Thyroid gland (tissue), 4 donors: ENCODE results near the gene ZG16B. TPM values are rescaled to one million over a fixed set of nuclear protein-coding genes. Genes with fewer than 3 reads are reported as not detected.

Experiments
- DNase-seq, 2 donors: peaks; one replicate each; pipeline ENCODE4 v3.0.0-alpha.2; 2019
- H3K27ac ChIP-seq, 3 donors: fragments of 200-600 bp; sonication (generic); 1 replicate in 2 of 3; 2 replicates in 1 of 3; pipeline ENCODE4 v1.5.1; 2016 to 2019; ENCODE audit warnings: mild to moderate bottlenecking in 1 of 3, moderate library complexity in 1 of 3
- H3K27me3 ChIP-seq: fragments of 200-600 bp; sonication (generic); one replicate; pipeline ENCODE4 v1.5.1; 2019
- H3K36me3 ChIP-seq, 2 donors: fragments of 200-600 bp; sonication (generic); one replicate each; pipeline ENCODE4 v1.5.1; 2016 to 2019
- H3K4me1 ChIP-seq, 2 donors: fragments of 200-600 bp; sonication (generic); one replicate each; pipeline ENCODE4 v1.5.1; 2017 to 2019
- H3K4me3 ChIP-seq, 3 donors: fragments of 200-600 bp; sonication (generic); replicated peaks in 1 of 3; 1 replicate in 2 of 3; 2 replicates in 1 of 3; pipeline ENCODE4 v1.5.1; 2016; ENCODE audit warnings: mild to moderate bottlenecking in 1 of 3
- H3K9me3 ChIP-seq: fragments of 200-600 bp; sonication (generic); one replicate; pipeline ENCODE4 v1.5.1; 2017
- CTCF ChIP-seq, 6 experiments: fragments of 200-600 bp in 3 of 6; fragments of 450-650 bp in 3 of 6; sonication (generic) in 3 of 6; IDR thresholded peaks; one replicate each; pipeline ENCODE4 v1.5.1; 2016 to 2019; ENCODE audit warnings: antibody characterized with exemption in 6 of 6, mild to moderate bottlenecking in 2 of 6, inconsistent platforms in 1 of 6, moderate library complexity in 1 of 6
- POLR2A ChIP-seq, 2 donors: fragments of 450-650 bp; IDR thresholded peaks; one replicate each; pipeline ENCODE4 v1.6.1; 2017; ENCODE audit warnings: antibody characterized with exemption in 2 of 2, mild to moderate bottlenecking in 2 of 2, moderate library complexity in 1 of 2
- WGBS, 2 donors: methylation state at CpG; one replicate each; pipeline ENCODE4 v1.1.5; 2017; 5-methylcytosine and 5-hydroxymethylcytosine counted together
- intact Hi-C: fragments of 100-400 bp; cut with DNase I; formaldehyde crosslinking; loops from one replicate; pipeline ENCODE4 v1.15.1; 2023
- total RNA-seq, 4 donors: library from RNA; depleted of rRNA; stranded (reverse); fragments of >200 nt; gene quantifications; one replicate each; pipeline ENCODE4 v1.2.3, GENCODE V29; 2016

Gene ZG16B
- total RNA-seq, 4 donors from 2014 or later = not detected

- intact Hi-C loops = no loop called here
- H3K36me3 ChIP-seq = no peaks in the 10 kb centered on the region
- no peaks in the 10 kb centered on the region for H3K4me1 ChIP-seq
- no peak overlapping the region for H3K27ac ChIP-seq
- H3K4me3 ChIP-seq = no peak overlapping the region
- 72 to 84% methylated on average over 10 to 12 of the region's 20 CpGs for WGBS, 2 donors
- no peak for TF ChIP-seq CTCF (IDR thresholded peaks at IDR 0.05)
- TF ChIP-seq POLR2A (IDR thresholded peaks at IDR 0.05) = no peak
- no peaks in the 10 kb centered on the region for H3K9me3 ChIP-seq
- H3K27me3 ChIP-seq = no peaks in the 10 kb centered on the region
- DNase-seq = no peak
Observed at GRCh38 chr16:2814551-2815298, 15.4 kb upstream of the ZG16B start.

GRCh38 chr16:2815299-2815771 is 14.8 kb upstream of the ZG16B start:
- 51 to 83% methylated on average over 5 to 10 of the region's 10 CpGs for WGBS, 2 donors
- no peaks in the 10 kb centered on the region for H3K27me3 ChIP-seq
- no peaks in the 10 kb centered on the region for H3K4me1 ChIP-seq
- no peaks in the 10 kb centered on the region for H3K9me3 ChIP-seq
- intact Hi-C loops = no loop called here
- no peak overlapping the region for H3K27ac ChIP-seq
- no peak overlapping the region for H3K4me3 ChIP-seq
- no peak for TF ChIP-seq POLR2A (IDR thresholded peaks at IDR 0.05)
- TF ChIP-seq CTCF (IDR thresholded peaks at IDR 0.05) = no peak
- no peak for DNase-seq
- no peaks in the 10 kb centered on the region for H3K36me3 ChIP-seq

- Histone ChIP-seq H3K27me3 (no peaks in the 10 kb centered on the region), H3K4me1 (no peaks in the 10 kb centered on the region), H3K4me3 (no peak within 1 kb of the TSS), H3K27ac (no peak within 1 kb of the TSS), H3K36me3 (no peaks in the 10 kb centered on the region), H3K9me3 (no peaks in the 10 kb centered on the region)
- WGBS, 2 donors = 78 to 80% methylated on average over 9 to 20 of the region's 28 CpGs
- TF ChIP-seq CTCF (IDR thresholded peaks at IDR 0.05) (no peak), POLR2A (IDR thresholded peaks at IDR 0.05) (no peak)
- DNase-seq = no peak
- intact Hi-C loops = no loop called here
Observed at GRCh38 chr16:2816751-2817339, 13.3 kb upstream of the ZG16B start, which contains the start of gene PRSS21. TSS of gene PRSS21 (plus strand) at chr16:2817237. CDS start at chr16:2817269, 32 bp downstream.

- no peaks in the 10 kb centered on the region for H3K4me1 ChIP-seq
- TF ChIP-seq POLR2A (IDR thresholded peaks at IDR 0.05) (no peak), CTCF (IDR thresholded peaks at IDR 0.05) (no peak)
- H3K9me3 ChIP-seq = no peaks in the 10 kb centered on the region
- no peaks in the 10 kb centered on the region for H3K36me3 ChIP-seq
- WGBS, 2 donors = 74 to 84% methylated on average over 44 to 67 of the region's 68 CpGs
- H3K27ac ChIP-seq = no peak overlapping the region
- intact Hi-C loops = no loop called here
- no peak overlapping the region for H3K4me3 ChIP-seq
- DNase-seq = no peak
- H3K27me3 ChIP-seq = no peaks in the 10 kb centered on the region
Observed at GRCh38 chr16:2817340-2818271, 12.5 kb upstream of the ZG16B start.
